Neural progenitor cell (in vitro differentiated cells): ENCODE data around the gene ISLR.

ENCODE experiments used
- EZH2 ChIP-seq: fragments of 200-600 bp; sonication (generic); IDR thresholded peaks from 2 replicates; pipeline ENCODE4 v1.6.1; 2017; ENCODE audit warnings: antibody characterized with exemption, mild to moderate bottlenecking, moderate library complexity
- EZH2phosphoT487 ChIP-seq: fragments of 200-600 bp; sonication (generic); IDR thresholded peaks from 2 replicates; pipeline ENCODE4 v1.6.1; 2017; ENCODE audit warnings: antibody characterized with exemption
- TF ChIP-seq, protein P1 (sequence below): fragments of 200-600 bp; sonication (generic); IDR thresholded peaks from 2 replicates; pipeline ENCODE4 v1.5.1; 2017; ENCODE audit warnings: antibody characterized with exemption, mild to moderate bottlenecking

DNA sequence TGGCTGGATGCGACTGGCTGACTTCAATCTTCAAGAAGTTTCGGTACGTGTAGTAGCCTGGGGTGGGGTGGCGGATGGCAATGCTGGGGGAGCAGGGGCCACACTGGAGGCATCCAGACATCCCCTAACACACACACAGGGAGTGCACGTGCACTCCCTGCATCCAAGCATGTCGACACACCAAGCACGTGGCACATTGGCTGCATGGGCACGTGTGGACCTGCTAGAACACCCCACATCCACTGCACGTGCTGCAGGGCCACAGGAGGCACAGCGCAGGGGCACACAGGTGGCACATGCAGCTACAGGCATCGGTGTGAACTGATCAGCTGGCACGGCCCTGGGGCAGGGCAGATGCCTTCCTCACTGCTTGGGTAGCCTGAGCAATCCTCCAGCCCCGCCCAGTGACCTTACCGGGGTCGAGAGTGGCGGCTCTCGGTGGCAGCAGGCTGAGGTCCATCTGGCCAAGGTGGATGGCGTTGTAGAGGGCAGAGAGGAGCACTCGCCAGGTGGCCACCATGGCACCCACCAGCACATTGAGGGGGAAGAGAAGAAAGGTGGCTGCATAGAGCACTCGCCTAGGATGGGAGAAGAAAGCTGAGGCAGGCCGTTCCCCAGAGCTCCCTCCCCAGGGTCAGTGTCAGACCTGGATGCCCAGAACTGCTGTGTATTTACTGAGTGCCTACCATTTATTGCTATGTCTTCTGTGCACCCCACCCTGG, 7.5 kb downstream of the ISLR start:
- TF ChIP-seq, protein P1, sequence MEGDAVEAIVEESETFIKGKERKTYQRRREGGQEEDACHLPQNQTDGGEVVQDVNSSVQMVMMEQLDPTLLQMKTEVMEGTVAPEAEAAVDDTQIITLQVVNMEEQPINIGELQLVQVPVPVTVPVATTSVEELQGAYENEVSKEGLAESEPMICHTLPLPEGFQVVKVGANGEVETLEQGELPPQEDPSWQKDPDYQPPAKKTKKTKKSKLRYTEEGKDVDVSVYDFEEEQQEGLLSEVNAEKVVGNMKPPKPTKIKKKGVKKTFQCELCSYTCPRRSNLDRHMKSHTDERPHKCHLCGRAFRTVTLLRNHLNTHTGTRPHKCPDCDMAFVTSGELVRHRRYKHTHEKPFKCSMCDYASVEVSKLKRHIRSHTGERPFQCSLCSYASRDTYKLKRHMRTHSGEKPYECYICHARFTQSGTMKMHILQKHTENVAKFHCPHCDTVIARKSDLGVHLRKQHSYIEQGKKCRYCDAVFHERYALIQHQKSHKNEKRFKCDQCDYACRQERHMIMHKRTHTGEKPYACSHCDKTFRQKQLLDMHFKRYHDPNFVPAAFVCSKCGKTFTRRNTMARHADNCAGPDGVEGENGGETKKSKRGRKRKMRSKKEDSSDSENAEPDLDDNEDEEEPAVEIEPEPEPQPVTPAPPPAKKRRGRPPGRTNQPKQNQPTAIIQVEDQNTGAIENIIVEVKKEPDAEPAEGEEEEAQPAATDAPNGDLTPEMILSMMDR, result no peak
- no peak for TF ChIP-seq EZH2
- no peak for TF ChIP-seq EZH2phosphoT487
